GM08714 (cell line): Measurements from ENCODE around the gene ZNF407.
"Not testable (repeated sequence)": the region's sequence is repeated elsewhere in the genome, so short reads cannot be mapped to it uniquely, and the experiment has no call there.

Experiments
- H3K4me3 ChIP-seq: fragments of 200-500 bp; sonication (Bioruptor generic); 2 replicates; pipeline ENCODE4 v1.5.1; 2014; ENCODE audit warnings: mild to moderate bottlenecking, low read length, inconsistent platforms
- ZNF274 ChIP-seq: IDR thresholded peaks from 2 replicates; pipeline ENCODE4 v1.6.1; 2012; ENCODE audit warnings: mild to moderate bottlenecking, low read depth, low read length

Gene ZNF407, protein sequence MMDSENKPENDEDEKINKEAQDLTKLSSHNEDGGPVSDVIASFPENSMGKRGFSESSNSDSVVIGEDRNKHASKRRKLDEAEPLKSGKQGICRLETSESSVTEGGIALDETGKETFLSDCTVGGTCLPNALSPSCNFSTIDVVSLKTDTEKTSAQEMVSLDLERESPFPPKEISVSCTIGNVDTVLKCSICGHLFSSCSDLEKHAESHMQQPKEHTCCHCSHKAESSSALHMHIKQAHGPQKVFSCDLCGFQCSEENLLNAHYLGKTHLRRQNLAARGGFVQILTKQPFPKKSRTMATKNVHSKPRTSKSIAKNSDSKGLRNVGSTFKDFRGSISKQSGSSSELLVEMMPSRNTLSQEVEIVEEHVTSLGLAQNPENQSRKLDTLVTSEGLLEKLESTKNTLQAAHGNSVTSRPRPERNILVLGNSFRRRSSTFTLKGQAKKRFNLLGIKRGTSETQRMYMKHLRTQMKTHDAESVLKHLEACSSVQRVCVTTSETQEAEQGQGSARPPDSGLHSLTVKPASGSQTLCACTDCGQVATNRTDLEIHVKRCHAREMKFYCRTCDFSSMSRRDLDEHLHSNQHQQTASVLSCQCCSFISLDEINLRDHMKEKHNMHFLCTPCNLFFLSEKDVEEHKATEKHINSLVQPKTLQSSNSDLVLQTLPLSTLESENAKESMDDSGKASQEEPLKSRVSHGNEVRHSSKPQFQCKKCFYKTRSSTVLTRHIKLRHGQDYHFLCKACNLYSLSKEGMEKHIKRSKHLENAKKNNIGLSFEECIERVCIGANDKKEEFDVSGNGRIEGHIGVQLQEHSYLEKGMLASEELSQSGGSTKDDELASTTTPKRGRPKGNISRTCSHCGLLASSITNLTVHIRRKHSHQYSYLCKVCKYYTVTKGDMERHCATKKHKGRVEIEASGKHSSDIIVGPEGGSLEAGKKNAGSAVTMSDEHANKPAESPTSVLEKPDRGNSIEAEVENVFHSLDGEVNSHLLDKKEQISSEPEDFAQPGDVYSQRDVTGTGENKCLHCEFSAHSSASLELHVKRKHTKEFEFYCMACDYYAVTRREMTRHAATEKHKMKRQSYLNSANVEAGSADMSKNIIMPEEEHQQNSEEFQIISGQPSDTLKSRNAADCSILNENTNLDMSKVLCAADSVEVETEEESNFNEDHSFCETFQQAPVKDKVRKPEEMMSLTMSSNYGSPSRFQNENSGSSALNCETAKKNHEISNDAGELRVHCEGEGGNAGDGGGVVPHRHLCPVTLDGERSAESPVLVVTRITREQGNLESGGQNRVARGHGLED (N-terminal part only)

DNA sequence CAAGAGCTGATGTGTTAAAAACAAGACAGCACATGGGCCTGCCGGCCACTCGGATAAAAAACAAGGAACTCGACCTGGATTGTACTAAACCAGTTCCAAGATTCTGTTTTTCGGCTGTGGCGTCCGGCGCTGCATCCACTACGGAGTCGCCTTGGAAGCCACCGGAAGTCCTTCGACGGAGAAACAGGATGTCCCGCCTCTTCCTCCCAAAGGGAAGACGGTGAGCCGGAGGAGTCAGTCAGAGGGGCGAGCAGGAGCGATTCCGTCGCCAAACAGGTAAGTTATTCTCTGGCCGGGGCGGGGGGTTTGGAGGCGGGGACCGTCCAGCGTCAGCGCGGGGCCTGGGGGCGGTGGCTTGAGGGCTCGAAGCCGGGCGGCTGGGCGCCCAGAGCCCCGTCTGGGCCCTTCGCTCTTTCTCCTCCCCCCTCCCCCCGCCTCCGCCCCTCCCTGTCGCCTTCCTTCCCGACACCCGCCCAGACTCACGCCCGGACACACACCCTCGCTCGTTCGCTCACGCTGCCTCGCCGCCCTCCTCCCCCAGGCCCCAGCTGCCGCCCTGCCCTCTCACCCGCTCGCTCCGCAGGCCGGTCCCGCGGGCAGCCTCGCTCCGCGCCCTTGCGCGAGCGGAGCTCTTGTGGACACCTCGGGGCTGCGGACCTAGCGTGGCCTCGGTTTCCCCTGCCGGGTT, at the start of gene ZNF407:
Gene ZNF407 (plus strand): TSS at position 209 of the 688 bp plus-strand sequence. CDS start 33,150 bp downstream, outside the sequence.
- TF ChIP-seq ZNF274, result no peak
- H3K4me3 ChIP-seq, result peak within 1 kb of the TSS; percentile 92

GRCh38 chr18:74549591-74550104, 48.0 kb upstream of the ZNF407 start:
- no peak overlapping the region for H3K4me3 ChIP-seq
- no peak for TF ChIP-seq ZNF274

GRCh38 chr18:74550886-74551285, 46.8 kb upstream of the ZNF407 start:
- TF ChIP-seq ZNF274, result no peak

GRCh38 chr18:74551452-74551851, 46.2 kb upstream of the ZNF407 start:
- H3K4me3 ChIP-seq, result no peak overlapping the region
- TF ChIP-seq ZNF274, result no peak

More at GRCh38 chr18:74550886-74551285, 46.8 kb upstream of the ZNF407 start:
- H3K4me3 ChIP-seq, result no peak overlapping the region

GRCh38 chr18:74551936-74552555, 45.6 kb upstream of the ZNF407 start:
- TF ChIP-seq ZNF274, result no peak

GRCh38 chr18:74556126-74556525, 41.5 kb upstream of the ZNF407 start:
- TF ChIP-seq ZNF274, result no peak
- no peak overlapping the region for H3K4me3 ChIP-seq

More at GRCh38 chr18:74551936-74552555, 45.6 kb upstream of the ZNF407 start:
- H3K4me3 ChIP-seq, result no peak overlapping the region

GRCh38 chr18:74558096-74558495, 39.6 kb upstream of the ZNF407 start:
- no peak for TF ChIP-seq ZNF274
- H3K4me3 ChIP-seq, result no peak overlapping the region

- no peak for TF ChIP-seq ZNF274
- H3K4me3 ChIP-seq, result no peak overlapping the region
Measured at GRCh38 chr18:74562131-74562730, 35.4 kb upstream of the ZNF407 start.

GRCh38 chr18:74562775-74563174, 34.9 kb upstream of the ZNF407 start:
- no peak overlapping the region for H3K4me3 ChIP-seq
- TF ChIP-seq ZNF274, result no peak

- no peak overlapping the region for H3K4me3 ChIP-seq
- TF ChIP-seq ZNF274, result no peak
Measured at GRCh38 chr18:74563999-74564398, 33.7 kb upstream of the ZNF407 start.

DNA sequence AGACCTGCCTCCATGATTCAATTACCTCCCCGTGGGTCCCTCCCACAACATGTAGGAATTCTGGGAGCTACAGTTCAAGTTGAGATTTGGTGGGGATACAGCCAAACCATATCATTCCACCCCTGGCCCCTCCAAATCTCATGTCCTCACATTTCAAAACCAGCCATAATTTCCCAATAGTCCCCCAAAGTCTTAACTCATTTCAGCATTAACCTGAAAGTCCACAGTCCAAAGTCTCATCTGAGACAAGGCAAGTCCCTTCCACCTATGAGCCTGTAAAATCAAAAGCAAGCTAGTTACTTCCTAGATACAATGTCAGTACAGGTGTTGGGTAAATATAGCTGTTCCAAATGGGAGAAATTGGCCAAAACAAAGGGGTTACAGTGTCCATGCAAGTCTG, 32.5 kb upstream of the ZNF407 start:
- H3K4me3 ChIP-seq, result not testable (repeated sequence)

- H3K4me3 ChIP-seq, result not testable (repeated sequence)
Measured at GRCh38 chr18:74565993-74566392, 31.7 kb upstream of the ZNF407 start.
